Esophagus muscularis mucosa (tissue), 3 donors: Measurements from ENCODE around the gene ITGA5.

ENCODE experiments used
- CTCF ChIP-seq, 3 experiments: fragments of 200-600 bp in 2 of 3; fragments of 450-650 bp in 1 of 3; sonication (generic) in 2 of 3; IDR thresholded peaks; one replicate each; pipeline ENCODE4 v1.5.1; 2017 to 2019; ENCODE audit warnings: antibody characterized with exemption in 3 of 3, mild to moderate bottlenecking in 2 of 3, moderate library complexity in 1 of 3
- POLR2AphosphoS5 ChIP-seq, 2 donors: sonication (generic); formaldehyde crosslinking; IDR thresholded peaks; one replicate each; pipeline ENCODE4 v1.6.1; 2017; ENCODE audit warnings: antibody characterized with exemption in 2 of 2

GRCh38 chr12:54416687-54417603, 2.1 kb downstream of the ITGA5 start:
- TF ChIP-seq CTCF (IDR thresholded peaks at IDR 0.05) (no peak), POLR2AphosphoS5 (IDR thresholded peaks at IDR 0.05) (peak in 1 of 2 donors; percentile 33)
